Renal cortical epithelial cell (primary cell): ENCODE data around the gene AGFG2. TPM values are rescaled to one million over a fixed set of nuclear protein-coding genes. Genes with fewer than 3 reads are reported as not detected.
"Not testable (repeated sequence)": the region's sequence is repeated elsewhere in the genome, so short reads cannot be mapped to it uniquely, and the experiment has no call there.

ENCODE experiments used
- DNase-seq: peaks from one replicate; pipeline ENCODE4 v3.0.0-alpha.2; 2011; ENCODE audit warnings: low read depth
- total RNA-seq: library from RNA; depleted of rRNA; stranded (reverse); fragments of >200 nt; gene quantifications from 2 replicates; pipeline ENCODE4 v1.2.3, GENCODE V29; 2014

The AGFG2 gene, protein sequence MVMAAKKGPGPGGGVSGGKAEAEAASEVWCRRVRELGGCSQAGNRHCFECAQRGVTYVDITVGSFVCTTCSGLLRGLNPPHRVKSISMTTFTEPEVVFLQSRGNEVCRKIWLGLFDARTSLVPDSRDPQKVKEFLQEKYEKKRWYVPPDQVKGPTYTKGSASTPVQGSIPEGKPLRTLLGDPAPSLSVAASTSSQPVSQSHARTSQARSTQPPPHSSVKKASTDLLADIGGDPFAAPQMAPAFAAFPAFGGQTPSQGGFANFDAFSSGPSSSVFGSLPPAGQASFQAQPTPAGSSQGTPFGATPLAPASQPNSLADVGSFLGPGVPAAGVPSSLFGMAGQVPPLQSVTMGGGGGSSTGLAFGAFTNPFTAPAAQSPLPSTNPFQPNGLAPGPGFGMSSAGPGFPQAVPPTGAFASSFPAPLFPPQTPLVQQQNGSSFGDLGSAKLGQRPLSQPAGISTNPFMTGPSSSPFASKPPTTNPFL
- 4.2 and 8.2 TPM in 2 replicates for total RNA-seq

- DNase-seq, result peak; percentile 96
Measured at GRCh38 chr7:100538654-100539435, at the start of gene AGFG2. AGFG2 (plus strand) TSS chr7:100539203; CDS start chr7:100539347, 144 bp downstream.

- peak; percentile 47 for DNase-seq
Measured at GRCh38 chr7:100489824-100490223, 49.2 kb upstream of the AGFG2 start.

- DNase-seq, result no peak
Measured at GRCh38 chr7:100490483-100491191, 48.4 kb upstream of the AGFG2 start.

DNA sequence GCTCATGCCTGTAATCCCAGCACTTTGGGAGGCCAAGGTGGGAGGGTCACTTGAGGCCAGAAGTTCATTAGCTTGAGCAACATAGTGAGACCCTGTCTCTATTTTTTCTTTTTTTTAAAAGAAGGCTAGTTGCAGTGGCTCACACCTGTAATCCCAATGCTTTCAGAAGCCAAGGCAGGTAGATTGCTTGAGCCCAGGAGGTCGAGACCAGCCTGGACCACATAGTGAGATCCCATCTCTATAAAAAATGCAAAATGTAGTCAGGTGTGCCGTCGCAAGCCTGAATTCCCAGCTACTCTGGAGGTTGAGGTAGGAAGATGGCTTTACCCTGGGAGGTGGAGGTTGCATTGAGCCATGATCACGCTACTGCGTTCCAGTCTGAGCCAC, 47.8 kb upstream of the AGFG2 start:
- DNase-seq, result no peak

DNA sequence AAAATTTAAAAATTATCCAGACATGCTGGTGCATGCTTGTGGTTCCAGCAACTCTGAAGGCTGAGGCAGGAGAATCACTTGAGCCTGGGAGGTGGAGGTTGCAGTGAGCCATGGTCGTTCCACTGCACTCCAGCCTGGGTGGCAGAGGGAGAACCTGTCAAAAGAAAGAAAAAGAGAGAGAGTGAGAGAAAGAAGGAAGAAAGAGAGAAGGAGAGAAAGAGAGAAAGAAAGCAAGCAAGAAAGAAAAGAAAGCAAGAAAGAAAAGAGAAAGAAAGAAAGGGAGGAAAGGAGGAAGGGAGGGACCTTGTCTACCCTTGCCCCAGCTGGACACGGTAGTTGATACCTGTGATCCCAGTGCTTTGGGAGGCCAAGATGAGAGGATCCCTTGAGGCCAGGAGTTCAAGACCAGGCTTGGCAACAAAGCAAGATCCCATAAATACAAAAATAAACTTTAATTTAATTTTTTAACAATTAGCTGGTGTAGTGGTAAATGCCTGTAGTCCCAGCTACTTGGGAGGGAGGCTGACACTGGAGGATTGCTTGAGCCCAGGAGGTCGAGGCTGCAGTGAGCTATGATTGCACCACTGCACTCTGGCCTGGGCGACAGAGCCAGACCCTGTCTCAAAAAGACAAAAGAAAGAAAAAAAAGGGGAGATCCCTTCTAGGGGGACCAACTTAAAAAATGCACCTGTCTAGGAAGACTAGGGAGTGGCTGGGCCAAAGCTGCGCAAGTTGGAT, 46.1 kb upstream of the AGFG2 start:
- no peak for DNase-seq

GRCh38 chr7:100493476-100494264, 45.3 kb upstream of the AGFG2 start:
- DNase-seq, result no peak

GRCh38 chr7:100496509-100496908, 42.5 kb upstream of the AGFG2 start:
- DNase-seq, result no peak

DNA sequence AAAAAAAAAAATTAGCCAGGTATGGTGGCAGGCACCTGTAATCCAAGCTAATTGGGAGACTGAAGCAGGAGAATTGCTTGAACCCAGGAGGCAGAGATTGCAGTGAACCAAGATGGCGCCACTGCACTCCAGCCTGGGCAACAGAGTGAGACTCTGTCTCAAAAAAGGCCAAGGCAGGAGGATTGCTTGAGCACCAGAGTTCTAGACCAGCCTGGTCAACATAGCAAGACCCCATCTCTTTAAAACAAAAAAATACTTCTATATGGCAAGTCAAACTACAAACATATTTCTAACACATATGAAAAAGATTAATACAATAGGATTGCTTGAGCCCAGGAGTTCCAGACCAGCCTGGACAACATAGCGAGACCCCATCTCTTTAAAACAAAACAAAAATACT, 38.3 kb upstream of the AGFG2 start:
- not testable (repeated sequence) for DNase-seq

- not testable (repeated sequence) for DNase-seq
Measured at GRCh38 chr7:100504031-100504430, 35.0 kb upstream of the AGFG2 start.

- no peak for DNase-seq
Measured at GRCh38 chr7:100504887-100505611, 34.0 kb upstream of the AGFG2 start.

DNA sequence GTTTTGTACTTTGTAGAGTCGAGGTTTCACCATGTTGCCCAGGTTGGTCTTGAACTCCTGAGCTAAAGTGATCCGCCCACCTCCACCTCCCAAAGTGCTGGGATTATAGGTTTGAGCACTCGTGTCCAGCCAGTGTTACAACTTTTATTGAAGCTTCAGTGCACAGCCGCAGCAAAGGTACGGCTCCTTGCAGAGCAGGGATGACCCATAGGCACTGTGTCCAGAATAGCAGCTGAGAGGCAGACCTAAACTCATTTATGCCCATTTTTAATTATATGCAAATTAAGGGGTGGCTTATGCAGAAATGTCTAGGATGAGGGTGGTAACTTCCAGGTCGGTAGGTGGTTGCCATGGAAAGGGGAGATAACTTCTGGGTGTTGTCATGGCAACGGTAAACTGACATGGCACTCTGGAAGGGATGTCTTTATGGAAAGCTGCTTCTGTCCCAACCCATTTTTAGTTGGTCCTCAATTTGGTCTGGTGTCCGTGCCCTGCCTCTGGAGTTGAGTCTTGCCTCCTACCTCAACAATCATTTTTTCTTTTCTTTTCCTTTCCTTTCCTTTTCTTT, 32.6 kb upstream of the AGFG2 start:
- DNase-seq, result no peak

DNA sequence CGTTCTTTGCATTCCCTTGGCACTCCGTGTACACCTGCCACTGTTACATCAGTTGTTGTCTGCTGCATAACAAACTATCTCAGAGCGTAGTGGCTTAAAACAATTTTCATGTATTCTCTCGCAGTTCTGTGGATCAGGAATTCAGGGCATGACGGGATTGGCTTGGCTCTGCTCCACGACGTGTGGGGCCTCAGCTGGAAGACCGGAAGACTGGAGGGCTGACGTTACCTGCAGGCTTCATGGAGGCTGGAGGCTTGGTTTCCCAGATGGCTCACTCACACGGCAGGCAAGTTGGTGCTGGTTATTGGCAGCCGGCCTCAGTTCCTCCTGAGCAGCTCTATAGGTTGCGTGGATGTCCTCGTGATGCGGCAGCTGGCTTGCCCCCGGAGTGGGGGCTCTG, 29.8 kb upstream of the AGFG2 start:
- DNase-seq, result no peak

DNA sequence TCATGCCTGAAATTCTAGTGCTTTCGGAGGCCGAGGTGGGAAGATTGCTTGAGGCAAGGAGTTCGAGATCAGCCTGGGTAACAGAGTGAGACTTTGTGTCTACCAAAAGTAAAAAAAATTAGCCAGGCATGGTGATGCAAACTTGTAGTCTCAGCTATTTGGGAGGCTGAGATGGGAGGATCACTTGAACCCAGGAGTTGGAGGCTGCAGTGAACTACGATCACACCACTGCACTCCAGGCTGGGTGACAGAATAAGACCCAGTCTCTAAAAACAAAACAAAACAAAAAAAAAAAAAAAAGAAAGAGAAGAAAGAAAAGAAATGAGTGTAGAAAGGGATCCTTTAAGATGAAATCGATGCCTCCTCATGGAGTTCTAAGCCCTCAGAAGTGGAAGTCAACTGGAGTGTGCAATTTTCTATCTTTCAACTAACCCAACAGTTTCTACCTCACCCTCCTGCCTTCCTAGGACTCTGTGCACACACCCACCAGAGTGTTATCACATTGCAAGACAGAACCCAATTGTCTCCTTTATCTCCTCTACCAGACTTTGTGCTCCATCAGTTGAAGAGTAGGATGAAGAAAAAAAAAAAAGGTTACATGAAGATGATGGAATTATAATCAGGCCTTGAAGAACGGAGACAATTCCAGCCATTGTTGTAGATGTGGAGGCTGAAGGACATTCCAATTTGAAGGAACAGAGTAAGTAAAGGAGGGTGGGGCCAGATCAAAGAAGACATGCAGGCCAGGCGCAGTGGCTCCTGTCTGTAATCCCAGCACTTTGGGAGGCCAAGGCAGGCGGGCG, 28.4 kb upstream of the AGFG2 start:
- DNase-seq, result no peak

- DNase-seq, result no peak
Measured at GRCh38 chr7:100513212-100513810, 25.7 kb upstream of the AGFG2 start.

GRCh38 chr7:100515072-100515532, 23.9 kb upstream of the AGFG2 start:
- peak; percentile 64 for DNase-seq

DNA sequence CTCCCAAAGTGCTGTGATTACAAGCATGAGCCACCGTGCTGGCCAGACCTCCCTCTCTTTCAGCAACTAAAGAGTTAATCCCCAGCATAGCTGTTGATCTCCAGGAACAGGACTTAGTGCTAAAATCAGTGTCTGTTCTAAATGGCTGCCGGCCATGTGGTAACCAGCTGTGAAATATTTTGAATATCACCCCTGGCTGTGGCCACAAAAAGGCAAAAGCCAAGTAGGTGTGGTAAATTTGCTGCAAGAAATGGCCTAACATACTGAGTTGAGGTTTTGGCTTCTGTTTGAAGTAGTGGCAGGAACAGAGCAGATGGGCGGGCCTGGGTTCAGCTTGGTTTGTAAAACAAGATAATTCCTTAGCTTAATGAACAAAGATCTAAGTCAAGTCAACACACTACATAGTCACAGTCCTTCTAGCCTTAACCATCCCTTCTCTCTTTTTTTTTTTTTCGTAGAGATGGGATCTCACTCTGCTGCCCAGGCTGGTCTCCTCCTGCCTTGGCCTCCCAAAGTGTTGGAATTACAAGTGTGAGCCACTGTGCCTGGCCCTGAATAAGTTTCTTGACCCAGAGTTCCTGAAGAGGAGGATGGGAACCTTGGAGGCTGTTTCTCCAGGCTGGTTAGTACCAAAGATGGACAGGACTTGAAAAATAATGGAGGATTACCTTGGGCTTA, 22.7 kb upstream of the AGFG2 start:
- peak; percentile 84 for DNase-seq

- DNase-seq, result no peak
Measured at GRCh38 chr7:100517305-100517704, 21.7 kb upstream of the AGFG2 start.

- DNase-seq, result no peak
Measured at GRCh38 chr7:100519580-100519979, 19.4 kb upstream of the AGFG2 start.
